Neural progenitor cell (in vitro differentiated cells): ENCODE measurements around the gene ST6GAL1.

ENCODE experiments used
- CTCF ChIP-seq: fragments of 200-600 bp; sonication (generic); IDR thresholded peaks from 2 replicates; pipeline ENCODE4 v1.5.1; 2017; ENCODE audit warnings: antibody characterized with exemption, mild to moderate bottlenecking
- EZH2 ChIP-seq: fragments of 200-600 bp; sonication (generic); IDR thresholded peaks from 2 replicates; pipeline ENCODE4 v1.6.1; 2017; ENCODE audit warnings: antibody characterized with exemption, mild to moderate bottlenecking, moderate library complexity
- EZH2phosphoT487 ChIP-seq: fragments of 200-600 bp; sonication (generic); IDR thresholded peaks from 2 replicates; pipeline ENCODE4 v1.6.1; 2017; ENCODE audit warnings: antibody characterized with exemption

GRCh38 chr3:187069857-187070516, 139.7 kb downstream of the ST6GAL1 start:
- TF ChIP-seq EZH2phosphoT487, result no peak
- TF ChIP-seq CTCF, result no peak
- TF ChIP-seq EZH2, result no peak
